ENCODE results near the gene CELF1.

CELF1 gene

DNA sequence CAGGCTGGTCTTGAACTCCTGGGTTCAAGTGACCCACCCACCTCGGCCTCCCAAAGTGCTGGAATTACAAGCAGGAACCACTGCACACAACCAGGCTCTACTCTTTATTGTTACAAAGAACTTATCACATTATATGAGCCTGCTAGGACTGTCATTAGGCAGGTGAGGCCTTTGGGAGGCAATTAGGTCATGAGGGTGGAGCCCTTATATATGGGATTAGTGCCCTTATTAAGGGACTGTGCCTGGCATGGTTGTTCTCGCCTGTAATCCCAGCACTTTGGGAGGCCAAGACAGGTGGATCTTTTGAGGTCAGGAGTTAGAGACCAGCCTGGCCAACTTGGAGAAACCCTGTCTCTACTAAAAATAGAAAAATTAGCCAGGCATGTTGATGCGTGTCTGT, 116.2 kb downstream of the CELF1 start:
- no peak for DNase-seq
- Mint-ChIP-seq H3K36me3 (ENCODE audit: insufficient read depth) (no peaks in the 10 kb centered on the region), H3K4me1 (ENCODE audit: low read depth in 2 of 2) (no peaks in the 10 kb centered on the region), H3K4me3 (no peak overlapping the region), H3K27ac (no peak overlapping the region), H3K9me3 (no peaks in the 10 kb centered on the region), H3K27me3 (no peaks in the 10 kb centered on the region)
- no peak for ATAC-seq (replicated peaks)

DNA sequence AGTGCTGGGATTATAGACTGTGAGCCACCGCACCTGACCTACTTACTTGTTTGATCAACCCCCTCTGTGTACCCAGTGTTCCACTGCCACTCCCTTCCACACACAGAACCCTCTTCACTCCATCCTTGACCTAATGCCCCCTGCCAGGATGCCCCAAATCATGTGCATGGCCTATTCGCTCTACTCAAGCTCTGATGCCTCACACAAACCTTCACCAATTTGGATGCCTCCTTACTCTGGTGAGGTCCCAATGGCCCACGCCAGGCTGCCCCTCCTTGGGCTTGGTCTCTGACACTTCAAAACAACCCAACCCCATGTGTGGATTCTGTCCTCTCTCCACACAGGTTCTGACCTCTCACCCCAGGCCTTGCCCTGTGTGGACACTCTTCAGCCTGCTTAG, 117.2 kb downstream of the CELF1 start:
- no peaks in the 10 kb centered on the region for H3K36me3 Mint-ChIP-seq (ENCODE audit: insufficient read depth)
- H3K4me1 Mint-ChIP-seq (ENCODE audit: low read depth in 2 of 2) = no peaks in the 10 kb centered on the region
- ATAC-seq (replicated peaks) (no peak), DNase-seq (no peak)
- H3K4me3 Mint-ChIP-seq = no peak overlapping the region
- H3K27me3 Mint-ChIP-seq = no peaks in the 10 kb centered on the region
- no peak overlapping the region for H3K27ac Mint-ChIP-seq
- no peaks in the 10 kb centered on the region for H3K9me3 Mint-ChIP-seq

GRCh38 chr11:47434011-47434786, 118.7 kb downstream of the CELF1 start:
- Mint-ChIP-seq H3K4me1 (ENCODE audit: low read depth in 2 of 2) (no peaks in the 10 kb centered on the region), H3K27me3 (no peaks in the 10 kb centered on the region), H3K27ac (no peak overlapping the region), H3K4me3 (no peak overlapping the region), H3K36me3 (ENCODE audit: insufficient read depth) (no peaks in the 10 kb centered on the region), H3K9me3 (no peaks in the 10 kb centered on the region)
- ATAC-seq (replicated peaks) (no peak), DNase-seq (no peak)

GRCh38 chr11:47433157-47433556, 119.8 kb downstream of the CELF1 start:
- DNase-seq (no peak), ATAC-seq (replicated peaks) (no peak)
- no peaks in the 10 kb centered on the region for H3K36me3 Mint-ChIP-seq (ENCODE audit: insufficient read depth)
- H3K9me3 Mint-ChIP-seq = no peaks in the 10 kb centered on the region
- H3K4me3 Mint-ChIP-seq = no peak overlapping the region
- no peaks in the 10 kb centered on the region for H3K4me1 Mint-ChIP-seq (ENCODE audit: low read depth in 2 of 2)
- H3K27ac Mint-ChIP-seq = no peak overlapping the region
- no peaks in the 10 kb centered on the region for H3K27me3 Mint-ChIP-seq

GRCh38 chr11:47431356-47432083, 121.4 kb downstream of the CELF1 start:
- peaks cover 2% of the 10 kb centered on the region for H3K36me3 Mint-ChIP-seq (ENCODE audit: insufficient read depth)
- peaks cover 0 to 2% of the 10 kb centered on the region in 2 donors for H3K4me1 Mint-ChIP-seq (ENCODE audit: low read depth in 2 of 2)
- no peaks in the 10 kb centered on the region for H3K9me3 Mint-ChIP-seq
- H3K27me3 Mint-ChIP-seq = no peaks in the 10 kb centered on the region
- DNase-seq (no peak), ATAC-seq (replicated peaks) (no peak)
- no peak overlapping the region for H3K4me3 Mint-ChIP-seq
- H3K27ac Mint-ChIP-seq = peak overlapping the region in 1 of 2 donors; percentile 56

DNA sequence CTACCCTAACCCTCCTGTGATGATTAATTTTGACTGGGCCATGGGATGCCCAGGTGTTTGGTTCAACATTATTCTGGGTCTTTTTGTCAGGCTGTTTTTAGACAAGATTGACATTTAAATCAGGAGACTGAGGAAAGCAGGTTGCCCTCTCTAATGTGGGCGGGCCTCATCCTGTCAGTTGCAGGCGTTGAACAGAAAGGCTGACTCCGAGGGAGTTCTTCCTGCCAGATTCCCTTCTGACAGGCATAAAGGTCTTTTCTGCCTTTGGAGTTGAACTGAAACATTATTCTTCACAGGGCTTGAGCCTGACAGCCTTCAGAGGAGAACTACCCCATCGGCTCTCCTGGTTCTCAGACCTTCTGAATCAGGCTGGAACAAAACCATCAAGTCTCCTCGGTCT, 122.4 kb downstream of the CELF1 start:
- Mint-ChIP-seq H3K4me3 (no peak overlapping the region), H3K27me3 (no peaks in the 10 kb centered on the region), H3K9me3 (no peaks in the 10 kb centered on the region), H3K4me1 (ENCODE audit: low read depth in 2 of 2) (peaks cover 7 to 12% of the 10 kb centered on the region in 2 donors), H3K36me3 (ENCODE audit: insufficient read depth) (peaks cover 11% of the 10 kb centered on the region), H3K27ac (no peak overlapping the region)
- DNase-seq (no peak), ATAC-seq (replicated peaks) (no peak)

- no peaks in the 10 kb centered on the region for H3K9me3 Mint-ChIP-seq
- H3K4me3 Mint-ChIP-seq = peak within 1 kb of the TSS; percentile 97 to 99
- peaks cover 23 to 25% of the 10 kb centered on the region in 2 donors for H3K4me1 Mint-ChIP-seq (ENCODE audit: low read depth in 2 of 2)
- H3K27ac Mint-ChIP-seq = peak within 1 kb of the TSS; percentile 98 to 99
- H3K36me3 Mint-ChIP-seq (ENCODE audit: insufficient read depth) = peaks cover 44% of the 10 kb centered on the region
- ATAC-seq (replicated peaks) (peak; percentile 95), DNase-seq (peak; percentile 96 to 98 (median 97))
- no peaks in the 10 kb centered on the region for H3K27me3 Mint-ChIP-seq
Observed at GRCh38 chr11:47426062-47426956, 126.6 kb downstream of the CELF1 start, which contains the start of gene PSMC3. Gene PSMC3 (minus strand): TSS chr11:47426439. CDS start chr11:47426279, 160 bp downstream.

- Mint-ChIP-seq H3K27me3 (no peaks in the 10 kb centered on the region), H3K27ac (peak overlapping the region; percentile 98 to 99), H3K4me3 (peak overlapping the region; percentile 97 to 99), H3K4me1 (ENCODE audit: low read depth in 2 of 2) (peaks cover 23 to 25% of the 10 kb centered on the region in 2 donors), H3K9me3 (no peaks in the 10 kb centered on the region), H3K36me3 (ENCODE audit: insufficient read depth) (peaks cover 51% of the 10 kb centered on the region)
- ATAC-seq (replicated peaks) (no peak), DNase-seq (no peak)
Observed at GRCh38 chr11:47425611-47426010, 127.3 kb downstream of the CELF1 start.

GRCh38 chr11:47418454-47419259, 134.3 kb downstream of the CELF1 start:
- H3K36me3 Mint-ChIP-seq (ENCODE audit: insufficient read depth) = peaks cover 69% of the 10 kb centered on the region
- peak overlapping the region; percentile 33 to 67 for H3K27ac Mint-ChIP-seq
- ATAC-seq (replicated peaks) = no peak
- H3K27me3 Mint-ChIP-seq = no peaks in the 10 kb centered on the region
- H3K9me3 Mint-ChIP-seq = no peaks in the 10 kb centered on the region
- H3K4me1 Mint-ChIP-seq (ENCODE audit: low read depth in 2 of 2) = peaks cover 9 to 11% of the 10 kb centered on the region in 2 donors
- no peak overlapping the region for H3K4me3 Mint-ChIP-seq
- no peak for DNase-seq

DNA sequence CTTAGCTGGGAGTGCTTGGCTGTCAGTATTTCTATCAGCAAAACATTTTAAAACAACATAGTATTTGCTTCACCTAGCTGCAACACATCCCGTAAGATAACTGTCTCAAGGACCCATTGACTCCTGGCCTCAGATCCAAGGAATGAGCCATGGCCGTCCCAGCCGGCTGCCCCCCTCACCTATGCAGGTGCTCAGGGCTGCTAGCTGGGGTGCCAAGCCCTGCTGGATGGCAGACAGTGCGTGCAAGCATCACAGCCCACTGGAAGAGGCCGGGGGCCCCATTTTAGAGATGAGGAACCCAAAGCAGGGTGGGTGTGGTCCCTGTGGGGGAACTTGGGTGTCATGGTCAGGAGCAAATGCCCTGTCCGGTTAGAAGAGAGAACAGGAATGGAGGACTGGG, 135.2 kb downstream of the CELF1 start:
- Mint-ChIP-seq H3K4me3 (no peak overlapping the region), H3K27ac (peak overlapping the region; percentile 33 to 67), H3K27me3 (no peaks in the 10 kb centered on the region), H3K36me3 (ENCODE audit: insufficient read depth) (peaks cover 69% of the 10 kb centered on the region), H3K4me1 (ENCODE audit: low read depth in 2 of 2) (peaks cover 9% of the 10 kb centered on the region in 2 donors), H3K9me3 (no peaks in the 10 kb centered on the region)
- no peak for DNase-seq
- no peak for ATAC-seq (replicated peaks)

DNA sequence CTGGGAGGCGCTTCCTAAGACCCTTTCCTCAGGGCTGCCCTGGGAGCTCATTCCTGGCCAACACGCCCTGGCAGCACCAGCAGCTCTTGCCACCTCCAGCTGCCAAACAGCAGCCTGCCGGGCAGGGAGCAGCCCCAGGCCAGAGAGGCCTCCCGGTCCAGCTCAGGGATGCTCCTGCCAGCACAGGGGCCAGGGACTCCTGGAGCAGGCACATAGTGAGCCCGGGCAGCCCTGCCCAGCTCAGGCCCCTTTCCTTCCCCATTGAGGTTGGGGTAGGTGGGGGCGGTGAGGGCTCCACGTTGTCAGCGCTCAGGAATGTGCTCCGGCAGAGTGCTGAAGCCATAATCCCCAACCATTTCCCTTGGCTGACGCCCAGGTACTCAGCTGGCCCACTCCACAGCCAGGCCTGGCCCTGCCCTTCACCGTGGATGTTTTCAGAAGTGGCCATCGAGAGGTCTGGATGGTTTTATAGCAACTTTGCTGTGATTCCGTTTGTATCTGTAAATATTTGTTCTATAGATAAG, 136.9 kb downstream of the CELF1 start:
- ATAC-seq (replicated peaks) = no peak
- Mint-ChIP-seq H3K4me1 (ENCODE audit: low read depth in 2 of 2) (peaks cover 9 to 14% of the 10 kb centered on the region in 2 donors), H3K4me3 (no peak overlapping the region), H3K36me3 (ENCODE audit: insufficient read depth) (peaks cover 52% of the 10 kb centered on the region), H3K27me3 (no peaks in the 10 kb centered on the region), H3K9me3 (no peaks in the 10 kb centered on the region), H3K27ac (peak overlapping the region in 1 of 2 donors; percentile 49)
- no peak for DNase-seq
